ENCODE data around the gene ITGB1BP1.
A peak's percentile ranks its signal among the peaks of the same experiment; 100 is the strongest.

The ITGB1BP1 gene

DNA sequence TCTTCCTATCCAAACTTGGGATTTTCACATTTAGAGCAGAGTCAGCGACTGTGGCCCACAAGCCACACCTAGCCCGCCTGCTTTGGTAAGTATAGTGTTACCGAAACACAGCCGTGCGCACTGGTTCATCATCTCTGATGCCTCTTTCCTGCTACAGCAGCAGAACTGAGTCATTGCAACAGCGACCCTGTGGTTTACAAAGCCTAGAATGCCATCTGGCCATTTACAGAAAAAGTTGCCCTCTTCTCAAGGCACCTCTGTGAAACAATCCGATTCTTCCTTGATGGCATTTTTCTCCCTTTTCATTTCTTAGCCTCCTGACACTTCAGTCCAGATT, 40.3 kb upstream of the ITGB1BP1 start:
- no peak overlapping the region for H3K4me3 ChIP-seq (ENCODE audit: low read depth, low read length)
- peak; percentile 36 for DNase-seq (ENCODE audit: low read depth, low spot score)
- in situ Hi-C loops (cut with HindIII; ENCODE audit: low sequenced_read_pairs), result no loop called here
- TF ChIP-seq, protein P1, sequence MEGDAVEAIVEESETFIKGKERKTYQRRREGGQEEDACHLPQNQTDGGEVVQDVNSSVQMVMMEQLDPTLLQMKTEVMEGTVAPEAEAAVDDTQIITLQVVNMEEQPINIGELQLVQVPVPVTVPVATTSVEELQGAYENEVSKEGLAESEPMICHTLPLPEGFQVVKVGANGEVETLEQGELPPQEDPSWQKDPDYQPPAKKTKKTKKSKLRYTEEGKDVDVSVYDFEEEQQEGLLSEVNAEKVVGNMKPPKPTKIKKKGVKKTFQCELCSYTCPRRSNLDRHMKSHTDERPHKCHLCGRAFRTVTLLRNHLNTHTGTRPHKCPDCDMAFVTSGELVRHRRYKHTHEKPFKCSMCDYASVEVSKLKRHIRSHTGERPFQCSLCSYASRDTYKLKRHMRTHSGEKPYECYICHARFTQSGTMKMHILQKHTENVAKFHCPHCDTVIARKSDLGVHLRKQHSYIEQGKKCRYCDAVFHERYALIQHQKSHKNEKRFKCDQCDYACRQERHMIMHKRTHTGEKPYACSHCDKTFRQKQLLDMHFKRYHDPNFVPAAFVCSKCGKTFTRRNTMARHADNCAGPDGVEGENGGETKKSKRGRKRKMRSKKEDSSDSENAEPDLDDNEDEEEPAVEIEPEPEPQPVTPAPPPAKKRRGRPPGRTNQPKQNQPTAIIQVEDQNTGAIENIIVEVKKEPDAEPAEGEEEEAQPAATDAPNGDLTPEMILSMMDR (IDR thresholded peaks at IDR 0.05; ENCODE audit: low read depth, low read length), result no peak

- in situ Hi-C loops (cut with HindIII; ENCODE audit: low sequenced_read_pairs), result no loop called here
- no peak overlapping the region for H3K4me3 ChIP-seq (ENCODE audit: low read depth, low read length)
- TF ChIP-seq, protein P1 (IDR thresholded peaks at IDR 0.05; ENCODE audit: low read depth, low read length), result no peak
- DNase-seq (ENCODE audit: low read depth, low spot score), result no peak
These were observed 39.8 kb upstream of the ITGB1BP1 start for GRCh38 chr2:9462886-9463697.

DNA sequence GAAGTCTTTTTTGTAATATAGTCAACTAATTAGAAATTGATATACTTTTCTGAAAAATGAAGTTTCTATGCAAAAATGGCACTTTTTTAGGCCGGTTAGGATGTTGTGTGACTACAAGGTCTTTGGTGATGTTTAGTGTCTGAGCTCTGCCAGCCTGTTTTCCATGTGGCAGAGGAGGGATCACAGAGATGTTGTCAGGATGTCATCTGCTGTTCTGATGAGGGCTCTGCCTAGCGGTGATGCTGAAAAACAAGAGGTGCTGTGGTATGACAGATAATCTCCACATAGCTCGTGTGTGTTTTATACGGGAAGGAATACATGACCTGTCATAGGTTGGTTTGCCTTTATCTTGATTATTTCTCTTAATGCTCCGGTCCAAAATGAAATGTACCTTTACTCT, 39.0 kb upstream of the ITGB1BP1 start:
- TF ChIP-seq, protein P1 (IDR thresholded peaks at IDR 0.05; ENCODE audit: low read depth, low read length), result no peak

DNA sequence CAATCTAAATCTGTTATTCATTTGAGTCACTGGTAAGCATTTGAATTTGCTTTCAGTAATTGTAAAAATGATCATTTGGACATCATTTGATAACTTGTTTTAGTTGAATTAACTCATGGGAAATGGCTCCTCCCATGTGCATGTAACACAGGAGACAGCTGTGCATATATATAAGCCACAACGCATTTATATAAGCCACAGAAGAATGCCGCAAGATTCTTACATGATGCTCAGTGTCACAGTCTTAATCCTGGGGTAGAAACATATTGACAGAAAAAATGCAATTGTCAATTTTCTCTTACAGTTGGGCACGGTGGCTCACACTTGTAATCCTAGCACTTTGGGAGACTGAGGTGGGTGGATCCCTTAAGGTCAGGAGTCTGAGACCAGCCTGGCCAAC, 37.8 kb upstream of the ITGB1BP1 start:
- TF ChIP-seq, protein P1 (IDR thresholded peaks at IDR 0.05; ENCODE audit: low read depth, low read length), result no peak
- no peak overlapping the region for H3K4me3 ChIP-seq (ENCODE audit: low read depth, low read length)
- in situ Hi-C loops (cut with HindIII; ENCODE audit: low sequenced_read_pairs), result no loop called here
- DNase-seq (ENCODE audit: low read depth, low spot score), result no peak

More for the DNA sequence above, 39.0 kb upstream of the ITGB1BP1 start:
- no peak overlapping the region for H3K4me3 ChIP-seq (ENCODE audit: low read depth, low read length)
- no peak for DNase-seq (ENCODE audit: low read depth, low spot score)
- in situ Hi-C loops (cut with HindIII; ENCODE audit: low sequenced_read_pairs), result no loop called here

GRCh38 chr2:9460441-9461017, 37.2 kb upstream of the ITGB1BP1 start:
- no peak overlapping the region for H3K4me3 ChIP-seq (ENCODE audit: low read depth, low read length)
- TF ChIP-seq, protein P1 (IDR thresholded peaks at IDR 0.05; ENCODE audit: low read depth, low read length), result no peak
- no peak for DNase-seq (ENCODE audit: low read depth, low spot score)
- in situ Hi-C loops (cut with HindIII; ENCODE audit: low sequenced_read_pairs), result no loop called here

DNA sequence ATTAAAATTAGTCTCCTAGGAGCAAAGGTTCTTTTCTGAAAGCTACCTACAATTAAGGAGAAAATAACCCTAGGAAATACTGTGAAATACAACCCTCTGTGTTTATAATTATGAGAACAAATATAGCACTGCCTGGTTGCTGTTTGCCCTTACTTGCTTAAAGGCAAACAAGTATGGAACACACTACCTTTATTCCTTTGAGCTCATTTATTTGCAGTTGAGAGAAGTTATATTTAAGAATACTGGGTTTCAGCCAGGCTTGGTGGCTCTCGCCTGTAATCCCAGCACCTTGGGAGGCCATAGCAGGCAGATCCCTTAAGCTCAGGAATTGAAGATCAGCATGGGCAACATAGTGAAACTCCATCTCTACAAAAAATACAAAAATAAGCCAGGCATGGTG, 27.9 kb upstream of the ITGB1BP1 start:
- no peak overlapping the region for H3K4me3 ChIP-seq (ENCODE audit: low read depth, low read length)
- TF ChIP-seq, protein P1 (IDR thresholded peaks at IDR 0.05; ENCODE audit: low read depth, low read length), result no peak
- no peak for DNase-seq (ENCODE audit: low read depth, low spot score)
- in situ Hi-C loops (cut with HindIII; ENCODE audit: low sequenced_read_pairs), result no loop called here
